Neural cell (in vitro differentiated cells): Measurements from ENCODE around the gene AGBL4. TPM values are rescaled to one million over a fixed set of nuclear protein-coding genes. Genes with fewer than 3 reads are reported as not detected.

ENCODE experiments used
- H2AFZ ChIP-seq: fragments of 200-600, 300-800 bp; sonication (generic), shearing (Covaris generic); 2 replicates; pipeline ENCODE4 v1.6.0; 2014; ENCODE audit warnings: low read depth, mild to moderate bottlenecking, antibody characterized with exemption, low read length, moderate library complexity
- H3F3A ChIP-seq: fragments of 200-600 bp; shearing (Covaris generic); 2 replicates; pipeline ENCODE4 v1.6.1; 2016; ENCODE audit warnings: mild to moderate bottlenecking, moderate library complexity, mixed read lengths, antibody characterized with exemption, low read length; ENCODE audit not compliant: insufficient read depth, poor library complexity, severe bottlenecking
- H3K27ac ChIP-seq: fragments of 200-600, 300-800 bp; sonication (generic), shearing (Covaris generic); 2 replicates; pipeline ENCODE4 v1.5.1; 2014; ENCODE audit warnings: mild to moderate bottlenecking, low read length, moderate library complexity
- H3K27me3 ChIP-seq: fragments of 300-800, 200-600 bp; sonication (generic), shearing (Covaris generic); 2 replicates; pipeline ENCODE4 v1.6.0; 2014; ENCODE audit warnings: mild to moderate bottlenecking, low read depth, low read length, moderate library complexity; ENCODE audit not compliant: insufficient read depth
- H3K36me3 ChIP-seq: fragments of 300-800, 200-600 bp; sonication (generic), shearing (Covaris generic); 2 replicates; pipeline ENCODE4 v1.5.1; 2014; ENCODE audit warnings: mild to moderate bottlenecking, antibody characterized with exemption, low read length, moderate library complexity; ENCODE audit not compliant: insufficient read depth
- H3K4me2 ChIP-seq: fragments of 300-800, 200-600 bp; sonication (generic), shearing (Covaris generic); 2 replicates; pipeline ENCODE4 v1.6.0; 2014; ENCODE audit warnings: mild to moderate bottlenecking, low read length
- H3K4me3 ChIP-seq: fragments of 300-800, 200-600 bp; sonication (generic), shearing (Covaris generic); 2 replicates; pipeline ENCODE4 v1.5.1; 2014; ENCODE audit warnings: mild to moderate bottlenecking, low read length, moderate library complexity
- H3K79me2 ChIP-seq: fragments of 200-600 bp; shearing (Covaris generic); replicated peaks from 2 replicates; pipeline ENCODE4 v1.6.0; 2014; ENCODE audit warnings: mild to moderate bottlenecking, low read length, moderate library complexity; ENCODE audit not compliant: insufficient read depth
- H3K9ac ChIP-seq: fragments of 300-800, 200-600 bp; sonication (generic), shearing (Covaris generic); 2 replicates; pipeline ENCODE4 v1.6.1; 2016; ENCODE audit warnings: mild to moderate bottlenecking, low read length, mixed read lengths
- H3K9me2 ChIP-seq: fragments of 200-600 bp; shearing (Covaris generic); 2 replicates; pipeline ENCODE4 v1.6.1; 2016; ENCODE audit warnings: mild to moderate bottlenecking, low read length, mixed read lengths; ENCODE audit not compliant: insufficient read depth
- H3K9me3 ChIP-seq: fragments of 200-600, 300-800 bp; sonication (generic), shearing (Covaris generic); 2 replicates; pipeline ENCODE4 v1.6.1; 2016; ENCODE audit warnings: mild to moderate bottlenecking, mixed run types, low read length, moderate library complexity, mixed read lengths
- H4K20me1 ChIP-seq: fragments of 200-600 bp; shearing (Covaris generic); 2 replicates; pipeline ENCODE4 v1.6.1; 2016; ENCODE audit warnings: mild to moderate bottlenecking, mixed run types; ENCODE audit not compliant: insufficient read depth
- CTCF ChIP-seq: fragments of 450-650 bp; IDR thresholded peaks from 2 replicates; pipeline ENCODE4 v1.5.1; 2014; ENCODE audit warnings: antibody characterized with exemption, mild to moderate bottlenecking, moderate library complexity; ENCODE audit not compliant: poor library complexity, severe bottlenecking
- EP300 ChIP-seq: fragments of 450-650 bp; conservative IDR thresholded peaks from 2 replicates; pipeline ENCODE4 v1.6.1; 2014; ENCODE audit warnings: antibody characterized with exemption, mild to moderate bottlenecking, moderate library complexity; ENCODE audit not compliant: poor library complexity, severe bottlenecking
- EZH2 ChIP-seq: fragments of 200-600, 300-800 bp; shearing (Covaris generic), sonication (generic); IDR thresholded peaks from 2 replicates; pipeline ENCODE4 v1.6.1; 2014; ENCODE audit warnings: antibody characterized with exemption, low read length, borderline replicate concordance, mild to moderate bottlenecking; ENCODE audit not compliant: insufficient read depth, poor library complexity, severe bottlenecking
- MXI1 ChIP-seq: fragments of 450-650 bp; conservative IDR thresholded peaks from 2 replicates; pipeline ENCODE4 v1.6.1; 2014; ENCODE audit warnings: antibody characterized with exemption, mild to moderate bottlenecking; ENCODE audit not compliant: poor library complexity, severe bottlenecking
- POLR2AphosphoS5 ChIP-seq: IDR thresholded peaks from 2 replicates; pipeline ENCODE4 v1.6.1; 2012
- RAD21 ChIP-seq: fragments of 450-650 bp; conservative IDR thresholded peaks from 2 replicates; pipeline ENCODE4 v1.6.1; 2014; ENCODE audit warnings: antibody characterized with exemption, mild to moderate bottlenecking, moderate library complexity
- REST ChIP-seq: IDR thresholded peaks from 2 replicates; pipeline ENCODE4 v1.6.1; 2012; ENCODE audit warnings: borderline replicate concordance
- SMC3 ChIP-seq: fragments of 450-650 bp; conservative IDR thresholded peaks from 2 replicates; pipeline ENCODE4 v1.6.1; 2014; ENCODE audit warnings: antibody characterized with exemption, mild to moderate bottlenecking, moderate library complexity; ENCODE audit not compliant: poor library complexity
- TAF1 ChIP-seq: IDR thresholded peaks from 2 replicates; pipeline ENCODE4 v1.6.1; 2012; ENCODE audit warnings: low read depth
- polyA plus RNA-seq: library from polyadenylated mRNA; depleted of rRNA; stranded (reverse); fragments of >200 nt; gene quantifications from 2 replicates; pipeline ENCODE4 v1.2.3, GENCODE V29; 2014

Gene AGBL4
- polyA plus RNA-seq, 1 donor from 2014 or later = 1.3 TPM

GRCh38 chr1:48715921-48716320 lies 1307.8 kb downstream of the AGBL4 start:
- no peak overlapping the region for H3K27ac ChIP-seq
- H4K20me1 ChIP-seq = no peaks in the 10 kb centered on the region
- H3K4me3 ChIP-seq = no peak overlapping the region
- H3K9me2 ChIP-seq = no peaks in the 10 kb centered on the region
- H3K36me3 ChIP-seq = no peaks in the 10 kb centered on the region
- H3K9ac ChIP-seq = no peak overlapping the region
- TF ChIP-seq CTCF (no peak), EP300 (no peak), RAD21 (no peak), TAF1 (no peak), REST (no peak), POLR2AphosphoS5 (no peak), SMC3 (no peak), MXI1 (no peak), EZH2 (no peak)
- no peaks in the 10 kb centered on the region for H3K27me3 ChIP-seq
- no peak overlapping the region for H3K4me2 ChIP-seq
- H2AFZ ChIP-seq = no peak overlapping the region
- H3K9me3 ChIP-seq = no peaks in the 10 kb centered on the region
- no peaks in the 10 kb centered on the region for H3K79me2 ChIP-seq
- H3F3A ChIP-seq = no peaks in the 10 kb centered on the region

DNA sequence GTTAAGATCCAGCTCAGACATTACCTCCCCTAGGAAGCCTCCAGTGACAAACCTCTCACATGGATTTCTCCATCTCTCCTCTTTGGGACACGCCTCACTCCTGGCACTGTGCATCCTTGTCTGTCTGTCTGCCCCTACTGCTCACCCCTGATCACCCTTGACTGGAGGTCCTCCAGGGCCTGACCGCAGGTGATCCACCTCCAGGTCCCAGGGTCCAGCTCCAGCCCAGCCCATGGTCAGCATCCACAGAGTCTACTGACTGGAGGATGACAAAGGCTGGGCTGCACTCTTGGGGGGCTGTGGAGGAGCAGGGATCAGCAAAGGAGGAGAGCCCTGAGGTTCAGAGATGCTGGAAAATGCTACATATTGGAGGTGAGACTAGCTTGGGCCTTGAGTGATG lies 1312.8 kb downstream of the AGBL4 start:
- Histone ChIP-seq H3K79me2 (no peaks in the 10 kb centered on the region), H3K27me3 (no peaks in the 10 kb centered on the region), H2AFZ (no peak overlapping the region), H3K27ac (no peak overlapping the region), H3K9me2 (no peaks in the 10 kb centered on the region), H3K9me3 (no peaks in the 10 kb centered on the region), H3K4me2 (no peak overlapping the region), H4K20me1 (no peaks in the 10 kb centered on the region), H3F3A (no peaks in the 10 kb centered on the region), H3K36me3 (no peaks in the 10 kb centered on the region), H3K9ac (no peak overlapping the region), H3K4me3 (no peak overlapping the region)
- no peak for TF ChIP-seq RAD21
- TF ChIP-seq SMC3 = no peak

- no peaks in the 10 kb centered on the region for H4K20me1 ChIP-seq
- H3K27me3 ChIP-seq = no peaks in the 10 kb centered on the region
- H3K27ac ChIP-seq = no peak overlapping the region
- no peak overlapping the region for H3K4me2 ChIP-seq
- H3K9me2 ChIP-seq = no peaks in the 10 kb centered on the region
- H3K9me3 ChIP-seq = no peaks in the 10 kb centered on the region
- no peaks in the 10 kb centered on the region for H3K79me2 ChIP-seq
- H3K9ac ChIP-seq = no peak overlapping the region
- no peaks in the 10 kb centered on the region for H3F3A ChIP-seq
- no peaks in the 10 kb centered on the region for H3K36me3 ChIP-seq
- no peak overlapping the region for H2AFZ ChIP-seq
- TF ChIP-seq MXI1 (no peak), REST (no peak), POLR2AphosphoS5 (no peak), RAD21 (no peak), EZH2 (no peak)
- no peak overlapping the region for H3K4me3 ChIP-seq
These were observed 1313.4 kb downstream of the AGBL4 start for GRCh38 chr1:48710318-48710717.
